ENCODE results near the gene FABP1.

The FABP1 gene

DNA sequence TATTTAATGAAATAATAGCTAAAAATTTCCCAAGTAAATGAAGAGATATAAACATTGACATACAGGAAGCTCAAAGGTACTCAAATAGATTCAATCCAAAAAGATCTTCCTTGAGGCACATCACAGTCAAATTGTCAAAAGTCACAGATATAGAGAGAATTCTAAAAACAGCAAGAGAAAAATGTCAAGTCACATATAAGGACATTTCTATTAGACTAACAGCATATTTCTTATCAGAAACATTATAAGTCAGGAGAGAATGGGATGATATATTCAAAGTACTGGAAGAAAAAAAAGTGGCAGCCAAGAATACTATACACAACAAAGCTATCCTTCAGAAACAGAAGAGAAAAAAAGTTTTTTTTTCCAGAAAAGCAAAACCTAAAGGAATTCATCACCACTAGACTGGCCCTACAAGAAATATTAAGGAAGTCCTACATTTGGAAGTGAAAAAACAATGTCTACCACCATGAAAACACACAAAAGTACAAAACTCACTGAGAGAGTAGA, 21.1 kb upstream of the FABP1 start:
- no peak for DNase-seq (ENCODE audit: low read depth)
- no peak for TF ChIP-seq CTCF (conservative IDR thresholded peaks at IDR 0.05; ENCODE audit: low read depth, low read length)
- no peak overlapping the region for H3K4me3 ChIP-seq (ENCODE audit: low read depth, low read length)

GRCh38 chr2:88147145-88147544, 19.3 kb upstream of the FABP1 start:
- no peak for DNase-seq (ENCODE audit: low read depth)
- no peak for TF ChIP-seq CTCF (conservative IDR thresholded peaks at IDR 0.05; ENCODE audit: low read depth, low read length)
- no peak overlapping the region for H3K4me3 ChIP-seq (ENCODE audit: low read depth, low read length)

- no peak for TF ChIP-seq CTCF (conservative IDR thresholded peaks at IDR 0.05; ENCODE audit: low read depth, low read length)
- no peak for DNase-seq (ENCODE audit: low read depth)
- H3K4me3 ChIP-seq (ENCODE audit: low read depth, low read length) = no peak overlapping the region
These were observed 18.7 kb upstream of the FABP1 start for GRCh38 chr2:88146590-88146989.

DNA sequence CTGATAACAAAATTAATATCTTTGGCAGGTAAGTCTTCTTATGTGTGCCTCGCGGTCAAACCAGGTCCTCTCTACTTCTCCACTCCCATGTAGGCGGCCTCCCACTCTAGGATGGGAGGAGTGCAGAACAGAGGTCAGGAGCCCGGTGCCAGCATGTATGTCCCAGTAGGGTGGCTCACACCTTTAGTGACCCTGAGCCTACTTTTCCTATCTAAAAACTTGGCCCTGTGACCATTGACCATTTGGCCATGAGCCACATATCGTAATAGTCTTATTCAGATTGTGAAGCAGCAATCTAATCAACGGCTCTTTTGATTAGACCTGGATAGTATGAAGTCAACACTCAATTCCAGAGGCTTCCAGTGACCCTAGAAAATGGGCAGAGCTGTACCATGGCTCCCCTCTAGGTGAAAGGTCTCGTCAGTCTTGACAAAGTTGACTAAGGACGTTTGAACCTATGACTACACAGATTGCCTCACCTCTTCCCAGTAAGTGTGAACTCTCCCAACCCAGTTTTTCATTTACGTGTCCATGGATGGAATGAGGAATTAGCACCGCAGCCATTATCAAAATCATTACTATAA, 17.1 kb upstream of the FABP1 start:
- no peak overlapping the region for H3K4me3 ChIP-seq (ENCODE audit: low read depth, low read length)
- no peak for DNase-seq (ENCODE audit: low read depth)
- no peak for TF ChIP-seq CTCF (conservative IDR thresholded peaks at IDR 0.05; ENCODE audit: low read depth, low read length)

- TF ChIP-seq CTCF (conservative IDR thresholded peaks at IDR 0.05; ENCODE audit: low read depth, low read length) = no peak
- no peak for DNase-seq (ENCODE audit: low read depth)
- no peak overlapping the region for H3K4me3 ChIP-seq (ENCODE audit: low read depth, low read length)
These were observed 16.4 kb upstream of the FABP1 start for GRCh38 chr2:88144271-88144670.

GRCh38 chr2:88141952-88142351, 14.1 kb upstream of the FABP1 start:
- DNase-seq (ENCODE audit: low read depth) = no peak
- no peak overlapping the region for H3K4me3 ChIP-seq (ENCODE audit: low read depth, low read length)
- TF ChIP-seq CTCF (conservative IDR thresholded peaks at IDR 0.05; ENCODE audit: low read depth, low read length) = no peak

- no peak for TF ChIP-seq CTCF (conservative IDR thresholded peaks at IDR 0.05; ENCODE audit: low read depth, low read length)
- H3K4me3 ChIP-seq (ENCODE audit: low read depth, low read length) = no peak overlapping the region
- no peak for DNase-seq (ENCODE audit: low read depth)
These were observed 11.9 kb upstream of the FABP1 start for GRCh38 chr2:88139804-88140203.
